Mesenchymal stem cell (in vitro differentiated cells and primary cell): ENCODE results near the gene AGAP3.

ENCODE experiments used
- DNase-seq: peaks from one replicate; pipeline ENCODE4 v3.0.0-alpha.2; 2013
- H2AFZ ChIP-seq: one replicate; pipeline ENCODE4 v1.6.1; 2013; ENCODE audit warnings: low read depth, mild to moderate bottlenecking, control low read depth, inconsistent platforms, low read length, moderate library complexity
- H2AK5ac ChIP-seq: 2 replicates; pipeline ENCODE4 v1.6.1; 2013; ENCODE audit warnings: low read length, moderate library complexity, mild to moderate bottlenecking, inconsistent platforms; ENCODE audit not compliant: severe bottlenecking
- H2BK120ac ChIP-seq: one replicate; pipeline ENCODE4 v1.6.1; 2013; ENCODE audit warnings: low read depth, mild to moderate bottlenecking, inconsistent platforms, low read length, moderate library complexity
- H2BK12ac ChIP-seq, 2 experiments: one replicate each; pipeline ENCODE4 v1.6.1; 2013; ENCODE audit warnings: inconsistent platforms in 2 of 2, low read length in 2 of 2, mild to moderate bottlenecking in 2 of 2, moderate library complexity in 2 of 2, control low read depth in 1 of 2
- H2BK15ac ChIP-seq: one replicate; pipeline ENCODE4 v1.6.1; 2013; ENCODE audit warnings: mild to moderate bottlenecking, low read depth, inconsistent platforms; ENCODE audit not compliant: poor library complexity, severe bottlenecking
- H2BK5ac ChIP-seq: 2 replicates; pipeline ENCODE4 v1.6.1; 2013; ENCODE audit warnings: low read depth, mild to moderate bottlenecking, low read length, control low read depth, inconsistent platforms; ENCODE audit not compliant: poor library complexity, severe bottlenecking
- H3K14ac ChIP-seq, 2 experiments: one replicate each; pipeline ENCODE4 v1.6.1; 2013; ENCODE audit warnings: inconsistent platforms in 2 of 2, low read length in 2 of 2, control low read depth in 1 of 2, mild to moderate bottlenecking in 1 of 2, moderate library complexity in 1 of 2
- H3K18ac ChIP-seq, 2 experiments: one replicate each; pipeline ENCODE4 v1.6.1; 2013; ENCODE audit warnings: inconsistent platforms in 2 of 2, low read length in 2 of 2, control low read depth in 1 of 2, low read depth in 1 of 2, mild to moderate bottlenecking in 1 of 2
- H3K23ac ChIP-seq, 2 experiments: one replicate each; pipeline ENCODE4 v1.6.1; 2013; ENCODE audit warnings: inconsistent platforms in 2 of 2, low read length in 2 of 2, mild to moderate bottlenecking in 2 of 2, moderate library complexity in 2 of 2, control low read depth in 1 of 2
- H3K27ac ChIP-seq: 2 replicates; pipeline ENCODE4 v1.5.1; 2013; ENCODE audit warnings: mild to moderate bottlenecking, moderate library complexity, low read length, control low read depth, inconsistent platforms; ENCODE audit not compliant: poor library complexity, severe bottlenecking
- H3K27me3 ChIP-seq, 2 experiments: 2 replicates each; pipeline versions ENCODE4 v1.6.1 to v1.7.0; 2013; ENCODE audit warnings: low read length in 2 of 2, mild to moderate bottlenecking in 2 of 2, moderate library complexity in 2 of 2, control low read depth in 1 of 2, inconsistent platforms in 1 of 2; ENCODE audit not compliant: control insufficient read depth in 1 of 2, insufficient read depth in 1 of 2
- H3K36me3 ChIP-seq, 2 experiments: 2 replicates each; pipeline versions ENCODE4 v1.6.1 to v1.7.0; 2013; ENCODE audit warnings: low read length in 2 of 2, control low read depth in 1 of 2, inconsistent platforms in 1 of 2, low read depth in 1 of 2, mild to moderate bottlenecking in 1 of 2; ENCODE audit not compliant: insufficient read depth in 2 of 2, control insufficient read depth in 1 of 2
- H3K4ac ChIP-seq, 2 experiments: one replicate each; pipeline ENCODE4 v1.6.1; 2013; ENCODE audit warnings: inconsistent platforms in 2 of 2, low read length in 2 of 2, mild to moderate bottlenecking in 2 of 2, moderate library complexity in 2 of 2, control low read depth in 1 of 2, low read depth in 1 of 2
- H3K4me1 ChIP-seq: 2 replicates; pipeline ENCODE4 v1.6.1; 2013; ENCODE audit warnings: low read depth, low read length, control low read depth; ENCODE audit not compliant: control insufficient read depth, insufficient read depth
- H3K4me2 ChIP-seq: 2 replicates; pipeline ENCODE4 v1.6.1; 2013; ENCODE audit warnings: low read length, mild to moderate bottlenecking, inconsistent platforms; ENCODE audit not compliant: poor library complexity, severe bottlenecking
- H3K4me3 ChIP-seq, 2 experiments: 2 replicates each; pipeline versions ENCODE4 v1.5.1 to v1.7.0; 2013; ENCODE audit warnings: low read length in 2 of 2, mild to moderate bottlenecking in 2 of 2, control low read depth in 1 of 2, low read depth in 1 of 2; ENCODE audit not compliant: insufficient read depth in 1 of 2
- H3K79me1 ChIP-seq: replicated peaks from 2 replicates; pipeline ENCODE4 v1.6.1; 2013; ENCODE audit warnings: mild to moderate bottlenecking, control low read depth, low read length, inconsistent platforms; ENCODE audit not compliant: poor library complexity, severe bottlenecking
- H3K9ac ChIP-seq: 2 replicates; pipeline ENCODE4 v1.7.0; 2013; ENCODE audit warnings: mild to moderate bottlenecking, low read length, moderate library complexity
- H3K9me3 ChIP-seq: 2 replicates; pipeline ENCODE4 v1.7.0; 2013; ENCODE audit warnings: mild to moderate bottlenecking, low read length; ENCODE audit not compliant: control insufficient read depth
- H4K8ac ChIP-seq: one replicate; pipeline ENCODE4 v1.6.1; 2013; ENCODE audit warnings: inconsistent platforms, mild to moderate bottlenecking, low read length, moderate library complexity
- H4K91ac ChIP-seq: one replicate; pipeline ENCODE4 v1.6.1; 2013; ENCODE audit warnings: mild to moderate bottlenecking, low read length, inconsistent platforms
- WGBS: methylation state at CpG from one replicate; pipeline ENCODE4 v1.1.7; 2013; ENCODE audit warnings: mixed read lengths; 5-methylcytosine and 5-hydroxymethylcytosine counted together

AGAP3 gene

DNA sequence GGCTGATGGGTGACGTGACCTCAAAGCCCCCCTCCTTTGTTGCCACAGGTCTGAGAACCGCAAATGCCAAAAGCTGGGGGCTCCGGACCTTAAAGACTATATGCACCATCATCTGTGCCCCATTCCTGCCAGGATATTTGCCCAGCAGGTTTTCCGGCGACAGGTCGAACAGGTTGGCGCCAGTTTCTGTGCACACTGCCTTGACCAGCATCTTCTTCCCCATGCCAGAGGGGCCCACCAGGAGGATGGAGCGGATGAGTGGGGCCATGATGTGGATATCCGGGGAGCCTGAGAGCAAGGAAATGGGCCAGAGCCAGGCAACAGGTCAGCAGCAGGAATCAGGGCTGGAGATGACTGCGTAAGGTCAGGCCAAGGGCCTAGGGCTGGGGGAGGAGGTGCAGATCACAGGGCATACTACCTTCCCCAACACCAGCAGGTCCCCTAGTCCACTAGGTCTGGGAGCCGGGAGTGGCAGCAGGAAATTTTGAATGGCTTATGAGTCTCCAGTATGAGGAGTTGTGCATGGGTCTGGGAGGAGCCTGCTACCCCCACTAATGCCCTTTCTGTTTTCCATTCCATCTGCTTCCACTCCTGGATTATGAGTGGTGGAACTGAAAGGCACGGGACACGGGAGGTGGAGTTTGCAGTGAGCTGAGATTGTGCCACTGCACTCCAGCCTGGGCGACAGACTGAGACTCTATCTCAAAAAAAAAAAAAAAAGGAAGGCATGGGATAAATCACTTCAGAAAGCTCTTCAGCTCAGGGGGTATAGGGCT is 107.1 kb downstream of the AGAP3 start:
- no peak for DNase-seq
- Histone ChIP-seq H3K27ac (no peak overlapping the region), H3K14ac (no peak overlapping the region), H4K91ac (no peak overlapping the region), H2AK5ac (no peak overlapping the region), H3K9ac (no peak overlapping the region), H3K23ac (no peak overlapping the region), H2BK120ac (no peak overlapping the region), H3K79me1 (no peaks in the 10 kb centered on the region), H3K36me3 (no peaks in the 10 kb centered on the region), H2BK12ac (no peak overlapping the region), H3K9me3 (peaks cover 6% of the 10 kb centered on the region), H3K18ac (no peak overlapping the region), H3K4me1 (no peaks in the 10 kb centered on the region), H3K4me3 (no peak overlapping the region), H2BK5ac (no peak overlapping the region), H2AFZ (no peak overlapping the region), H2BK15ac (no peak overlapping the region), H4K8ac (no peak overlapping the region), H3K4me2 (no peak overlapping the region), H3K4ac (no peak overlapping the region), H3K27me3 (peaks cover 76 to 95% of the 10 kb centered on the region in 2 experiments)
- WGBS: 90% methylated on average over 13 of the region's 14 CpGs
